HG03135 (cell line): ENCODE measurements around the gene SUB1.

Experiments
- ATAC-seq: cut with Tn5 transposase; IDR thresholded peaks from one replicate; pipeline ENCODE4 v1.9.1; 2021; ENCODE audit warnings: mild to moderate bottlenecking, moderate library complexity; ENCODE audit not compliant: unreplicated experiment

Gene SUB1

GRCh38 chr5:32565145-32565544 lies 20.2 kb upstream of the SUB1 start:
- ATAC-seq: no peak

GRCh38 chr5:32566319-32567111 lies 18.8 kb upstream of the SUB1 start:
- no peak for ATAC-seq

GRCh38 chr5:32571128-32571527 lies 14.2 kb upstream of the SUB1 start:
- ATAC-seq: no peak

GRCh38 chr5:32572778-32573480 lies 12.4 kb upstream of the SUB1 start:
- ATAC-seq: peak; percentile 87

- peak; percentile 3 for ATAC-seq
Measured at GRCh38 chr5:32573481-32573854, 11.9 kb upstream of the SUB1 start.

GRCh38 chr5:32574540-32575175 lies 10.7 kb upstream of the SUB1 start:
- ATAC-seq: no peak

- no peak for ATAC-seq
Measured at GRCh38 chr5:32578363-32578762, 7.0 kb upstream of the SUB1 start.

- no peak for ATAC-seq
Measured at GRCh38 chr5:32578764-32579163, 6.6 kb upstream of the SUB1 start.

GRCh38 chr5:32581010-32581785 lies 4.2 kb upstream of the SUB1 start:
- ATAC-seq: no peak

GRCh38 chr5:32583582-32584232 lies 1.6 kb upstream of the SUB1 start:
- peak; percentile 74 for ATAC-seq

- no peak for ATAC-seq
Measured at GRCh38 chr5:32584646-32585045, 711 bp upstream of the SUB1 start.

GRCh38 chr5:32585122-32585445 lies 273 bp upstream of the SUB1 start:
- no peak for ATAC-seq

- no peak for ATAC-seq
Measured at GRCh38 chr5:32586276-32586599, 881 bp downstream of the SUB1 start.

GRCh38 chr5:32587067-32587551 lies 1.8 kb downstream of the SUB1 start:
- ATAC-seq: no peak

GRCh38 chr5:32589416-32589815 lies 4.1 kb downstream of the SUB1 start:
- no peak for ATAC-seq

- ATAC-seq: no peak
Measured at GRCh38 chr5:32589942-32590869, 4.8 kb downstream of the SUB1 start.

GRCh38 chr5:32595118-32595517 lies 9.8 kb downstream of the SUB1 start:
- ATAC-seq: no peak

GRCh38 chr5:32597041-32597629 lies 11.8 kb downstream of the SUB1 start:
- ATAC-seq: no peak

- no peak for ATAC-seq
Measured at GRCh38 chr5:32598260-32598937, 13.0 kb downstream of the SUB1 start.
